Fibroblast of lung (primary cell): ENCODE data around the gene CATSPERD. TPM values are rescaled to one million over a fixed set of nuclear protein-coding genes. Genes with fewer than 3 reads are reported as not detected.

Experiments
- DNase-seq, 2 donors: peaks; one replicate each; pipeline versions ENCODE4 v3.0.0 to v3.0.0-alpha.2; 2010; ENCODE audit warnings: low read depth in 2 of 2
- H2AFZ ChIP-seq: 2 replicates; pipeline ENCODE4 v1.5.1; 2012; ENCODE audit warnings: low read length, control low read depth, inconsistent platforms
- H3K27ac ChIP-seq: 2 replicates; pipeline ENCODE4 v1.5.1; 2011; ENCODE audit warnings: low read length, control low read depth; ENCODE audit not compliant: insufficient read depth
- H3K27me3 ChIP-seq: 2 replicates; pipeline ENCODE4 v1.5.1; 2011; ENCODE audit warnings: mild to moderate bottlenecking, low read length; ENCODE audit not compliant: control insufficient read depth, insufficient read depth
- H3K36me3 ChIP-seq: 2 replicates; pipeline ENCODE4 v1.5.1; 2011; ENCODE audit warnings: low read length; ENCODE audit not compliant: control insufficient read depth, insufficient read depth
- H3K4me1 ChIP-seq: 2 replicates; pipeline ENCODE4 v1.5.1; 2011; ENCODE audit warnings: low read length; ENCODE audit not compliant: control insufficient read depth, insufficient read depth; ENCODE audit errors: extremely low read depth
- H3K4me2 ChIP-seq: 2 replicates; pipeline ENCODE4 v1.5.1; 2011; ENCODE audit warnings: low read length, control low read depth; ENCODE audit not compliant: insufficient read depth; ENCODE audit errors: extremely low read depth
- H3K4me3 ChIP-seq, 4 experiments: fragments of 200-600 bp in 1 of 4; sonication (generic) in 1 of 4; replicated peaks in 1 of 4; 2 replicates each; pipeline ENCODE4 v1.5.1; 2011 to 2016; ENCODE audit warnings: low read length in 4 of 4, low read depth in 3 of 4, mild to moderate bottlenecking in 3 of 4, control low read depth in 2 of 4, inconsistent platforms in 1 of 4, mixed read lengths in 1 of 4; ENCODE audit not compliant: insufficient read depth in 1 of 4; ENCODE audit errors: control extremely low read depth in 1 of 4
- H3K79me2 ChIP-seq: 2 replicates; pipeline ENCODE4 v1.5.1; 2012; ENCODE audit warnings: mild to moderate bottlenecking, low read length, inconsistent platforms; ENCODE audit not compliant: control insufficient read depth, insufficient read depth
- H3K9ac ChIP-seq: 2 replicates; pipeline ENCODE4 v1.5.1; 2011; ENCODE audit warnings: mild to moderate bottlenecking, low read length, control low read depth; ENCODE audit not compliant: insufficient read depth
- H3K9me3 ChIP-seq: 2 replicates; pipeline ENCODE4 v1.5.1; 2012; ENCODE audit warnings: low read depth, low read length; ENCODE audit not compliant: control insufficient read depth, insufficient read depth
- H4K20me1 ChIP-seq: 2 replicates; pipeline ENCODE4 v1.5.1; 2011; ENCODE audit warnings: low read length; ENCODE audit not compliant: control insufficient read depth, insufficient read depth; ENCODE audit errors: extremely low read depth
- CTCF ChIP-seq, 2 donors: IDR thresholded peaks in 1 of 2; conservative IDR thresholded peaks in 1 of 2; 1 replicate in 1 of 2; 2 replicates in 1 of 2; pipeline ENCODE4 v1.5.1; 2011 to 2012; ENCODE audit warnings: low read length in 2 of 2, control low read depth in 1 of 2, inconsistent platforms in 1 of 2, low read depth in 1 of 2, mild to moderate bottlenecking in 1 of 2
- EZH2 ChIP-seq: IDR thresholded peaks from 2 replicates; pipeline ENCODE4 v1.5.1; 2012; ENCODE audit warnings: low read length, control low read depth, mild to moderate bottlenecking; ENCODE audit errors: missing control alignments
- polyA plus RNA-seq, 2 donors: library from polyadenylated mRNA; depleted of rRNA in 1 of 2; stranded (reverse) in 1 of 2; unstranded in 1 of 2; fragments of >200 nt; gene quantifications; 2 replicates each; pipeline ENCODE4 v1.2.1, GENCODE V29; 2011 to 2012; ENCODE audit warnings: missing spikeins in 1 of 2
- total RNA-seq: library from RNA; depleted of rRNA; stranded (reverse); fragments of >200 nt; gene quantifications from 2 replicates; pipeline ENCODE4 v1.2.1, GENCODE V29; 2014

The CATSPERD gene
- total and polyA plus RNA-seq, 2 donors (not counting 1 experiment from before 2014, with no cell fraction given), result not detected

DNA sequence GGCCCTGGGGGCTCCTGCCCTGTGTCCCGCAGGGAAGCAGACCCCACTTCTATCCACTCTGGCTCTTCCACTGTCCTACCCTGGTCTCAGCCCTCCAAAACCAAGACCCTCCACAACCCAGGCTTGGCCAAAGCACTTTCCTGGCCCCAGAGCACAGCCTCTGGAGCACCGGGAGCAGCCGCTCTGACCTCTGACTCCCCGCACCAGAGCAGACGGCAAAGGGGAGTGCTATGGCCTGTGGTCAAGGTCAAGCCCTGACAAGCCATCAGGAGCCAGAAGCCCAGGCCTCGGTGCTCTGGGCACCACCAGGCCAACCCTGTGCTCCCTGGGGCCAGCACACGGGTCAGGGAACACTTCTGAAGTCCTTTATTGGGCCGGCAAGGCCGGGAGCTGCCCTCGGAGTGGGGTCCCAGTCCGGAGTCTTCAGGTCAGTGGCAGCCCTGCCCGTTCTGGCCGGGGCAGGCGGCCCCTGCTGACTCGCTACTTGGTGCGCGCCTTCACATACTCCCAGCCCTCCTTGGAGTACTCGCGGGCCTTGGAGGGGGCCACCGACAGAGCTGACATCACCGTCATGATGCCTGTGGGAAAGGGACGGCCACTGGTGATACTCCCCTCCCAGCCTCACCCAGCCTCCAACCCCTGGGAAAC, 42.2 kb upstream of the CATSPERD start:
- Histone ChIP-seq H3K27me3 (peaks cover 3% of the 10 kb centered on the region), H3K9ac (no peak overlapping the region), H3K4me2 (no peak overlapping the region), H4K20me1 (no peaks in the 10 kb centered on the region), H3K79me2 (peaks cover 10% of the 10 kb centered on the region), H3K9me3 (no peaks in the 10 kb centered on the region), H3K4me1 (peaks cover 4% of the 10 kb centered on the region), H3K36me3 (peaks cover 1% of the 10 kb centered on the region), H3K4me3 (no peak overlapping the region), H2AFZ (no peak overlapping the region), H3K27ac (no peak overlapping the region)
- no peak for DNase-seq
- TF ChIP-seq CTCF (conservative IDR thresholded peaks at IDR 0.05 in 1 of 2, IDR thresholded peaks at IDR 0.05 in 1 of 2; ENCODE audit: low read depth in 1 of 2, low read length in 2 of 2), result no peak
- no peak for TF ChIP-seq EZH2

GRCh38 chr19:5679289-5680083, 41.0 kb upstream of the CATSPERD start:
- Histone ChIP-seq H3K36me3 (peaks cover 1% of the 10 kb centered on the region), H3K79me2 (peaks cover 10% of the 10 kb centered on the region), H3K4me2 (peak overlapping the region; percentile 96), H3K4me3 (peak overlapping the region; percentile 75 to 98 (median 86)), H2AFZ (peak overlapping the region; percentile 73), H3K9ac (peak overlapping the region; percentile 90), H3K4me1 (peaks cover 4% of the 10 kb centered on the region), H4K20me1 (no peaks in the 10 kb centered on the region), H3K27ac (peak overlapping the region; percentile 92), H3K9me3 (no peaks in the 10 kb centered on the region), H3K27me3 (peaks cover 3% of the 10 kb centered on the region)
- DNase-seq, result no peak
- TF ChIP-seq EZH2, result no peak
- no peak for TF ChIP-seq CTCF (conservative IDR thresholded peaks at IDR 0.05 in 1 of 2, IDR thresholded peaks at IDR 0.05 in 1 of 2; ENCODE audit: low read depth in 1 of 2, low read length in 2 of 2)

DNA sequence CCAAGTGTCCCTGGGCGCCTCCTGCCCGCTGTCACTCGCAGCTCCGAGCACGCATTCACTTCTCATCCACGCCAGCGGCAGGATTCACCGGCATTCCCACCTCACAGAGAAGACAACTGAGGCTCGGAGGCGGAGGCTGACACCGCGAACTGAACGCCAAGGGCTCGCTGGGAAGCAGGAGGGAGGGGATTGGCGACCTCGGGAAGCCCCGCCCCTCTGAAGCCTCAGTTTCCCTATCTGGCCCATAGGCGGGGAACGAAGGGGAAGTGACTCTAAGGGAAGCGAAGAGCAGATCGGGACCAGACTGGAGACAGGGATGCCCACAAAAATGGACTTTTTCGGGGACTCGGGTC, 40.4 kb upstream of the CATSPERD start:
- H4K20me1 ChIP-seq, result no peaks in the 10 kb centered on the region
- peak overlapping the region; percentile 73 for H2AFZ ChIP-seq
- H3K4me2 ChIP-seq, result peak overlapping the region; percentile 96
- H3K9me3 ChIP-seq, result no peaks in the 10 kb centered on the region
- peak overlapping the region; percentile 75 to 98 (median 86) for H3K4me3 ChIP-seq
- peak overlapping the region; percentile 92 for H3K27ac ChIP-seq
- no peak for DNase-seq
- H3K4me1 ChIP-seq, result peaks cover 4% of the 10 kb centered on the region
- peaks cover 1% of the 10 kb centered on the region for H3K36me3 ChIP-seq
- H3K79me2 ChIP-seq, result peaks cover 10% of the 10 kb centered on the region
- TF ChIP-seq CTCF (conservative IDR thresholded peaks at IDR 0.05 in 1 of 2, IDR thresholded peaks at IDR 0.05 in 1 of 2; ENCODE audit: low read depth in 1 of 2, low read length in 2 of 2), result no peak
- no peak for TF ChIP-seq EZH2
- H3K27me3 ChIP-seq, result peaks cover 3% of the 10 kb centered on the region
- H3K9ac ChIP-seq, result peak overlapping the region; percentile 90
